HUES6 (cell line): ENCODE data around the gene GVQW3.
A peak's percentile ranks its signal among the peaks of the same experiment; 100 is the strongest.

ENCODE experiments used
- H3K27ac ChIP-seq: 2 replicates; pipeline ENCODE4 v1.7.0; 2013; ENCODE audit warnings: low read depth, mild to moderate bottlenecking, low read length, inconsistent platforms
- H3K27me3 ChIP-seq: 2 replicates; pipeline ENCODE4 v1.6.1; 2013; ENCODE audit warnings: low read length; ENCODE audit not compliant: control insufficient read depth, insufficient read depth
- H3K36me3 ChIP-seq: 2 replicates; pipeline ENCODE4 v1.6.1; 2013; ENCODE audit warnings: low read length; ENCODE audit not compliant: control insufficient read depth, insufficient read depth
- H3K4me1 ChIP-seq: 2 replicates; pipeline ENCODE4 v1.6.1; 2013; ENCODE audit warnings: low read length; ENCODE audit not compliant: control insufficient read depth, insufficient read depth
- H3K4me3 ChIP-seq: 2 replicates; pipeline ENCODE4 v1.5.1; 2013; ENCODE audit warnings: low read depth, low read length
- H3K9ac ChIP-seq: one replicate; pipeline ENCODE4 v1.6.1; 2013; ENCODE audit warnings: mild to moderate bottlenecking, low read length
- H3K9me3 ChIP-seq: 2 replicates; pipeline ENCODE4 v1.6.1; 2013; ENCODE audit warnings: low read depth, low read length; ENCODE audit not compliant: control insufficient read depth, insufficient read depth

The GVQW3 gene

DNA sequence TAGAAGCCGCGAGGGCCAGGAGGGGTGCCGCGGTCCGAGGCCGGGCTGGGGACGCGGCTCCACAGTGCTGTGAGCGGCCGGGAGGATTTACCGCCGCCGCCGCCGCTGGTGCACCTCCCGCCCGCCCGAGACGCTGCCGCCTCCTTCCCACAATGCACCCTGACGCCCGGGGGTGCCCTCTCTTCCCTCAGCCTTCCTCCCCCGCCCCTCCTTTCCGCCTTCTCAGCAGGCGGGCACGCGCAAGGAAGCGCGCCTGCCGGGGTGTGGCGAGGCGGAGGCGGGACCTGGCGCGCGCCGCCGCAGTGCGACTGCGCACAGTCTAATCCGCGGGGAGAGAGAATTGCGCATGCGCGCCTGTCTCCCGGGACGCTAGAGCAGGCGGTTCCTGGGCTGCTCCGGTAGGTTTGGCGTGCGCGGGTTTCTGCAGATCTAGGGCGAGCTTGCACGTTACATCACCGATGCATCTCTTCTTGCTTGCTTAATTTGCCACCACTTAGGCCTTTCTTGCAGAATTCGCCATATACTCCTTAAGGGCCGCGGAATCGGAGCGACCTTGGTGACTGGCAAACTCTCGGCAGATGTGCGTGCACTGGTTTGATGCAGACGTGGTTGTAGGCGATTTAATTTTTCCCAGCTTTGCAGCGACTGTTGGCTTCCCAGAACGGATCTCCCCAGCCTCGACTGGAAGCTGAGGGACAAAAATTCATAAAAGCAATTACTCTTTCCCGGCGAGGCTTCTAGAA, at the start of gene GVQW3, which contains the start of gene THAP12:
GVQW3 (plus strand) TSS at position 347 of the 743 bp plus-strand sequence. CDS start 506 bp downstream, outside the sequence.
THAP12 (minus strand) TSS at position 156 of the 743 bp plus-strand sequence. CDS start 296 bp downstream, outside the sequence.
- Histone ChIP-seq H3K27ac (no peak within 1 kb of the TSS), H3K36me3 (no peaks in the 10 kb centered on the region), H3K4me1 (peaks cover 19% of the 10 kb centered on the region), H3K27me3 (no peaks in the 10 kb centered on the region), H3K4me3 (peak within 1 kb of the TSS; percentile 81), H3K9ac (peak within 1 kb of the TSS; percentile 65), H3K9me3 (no peaks in the 10 kb centered on the region)

DNA sequence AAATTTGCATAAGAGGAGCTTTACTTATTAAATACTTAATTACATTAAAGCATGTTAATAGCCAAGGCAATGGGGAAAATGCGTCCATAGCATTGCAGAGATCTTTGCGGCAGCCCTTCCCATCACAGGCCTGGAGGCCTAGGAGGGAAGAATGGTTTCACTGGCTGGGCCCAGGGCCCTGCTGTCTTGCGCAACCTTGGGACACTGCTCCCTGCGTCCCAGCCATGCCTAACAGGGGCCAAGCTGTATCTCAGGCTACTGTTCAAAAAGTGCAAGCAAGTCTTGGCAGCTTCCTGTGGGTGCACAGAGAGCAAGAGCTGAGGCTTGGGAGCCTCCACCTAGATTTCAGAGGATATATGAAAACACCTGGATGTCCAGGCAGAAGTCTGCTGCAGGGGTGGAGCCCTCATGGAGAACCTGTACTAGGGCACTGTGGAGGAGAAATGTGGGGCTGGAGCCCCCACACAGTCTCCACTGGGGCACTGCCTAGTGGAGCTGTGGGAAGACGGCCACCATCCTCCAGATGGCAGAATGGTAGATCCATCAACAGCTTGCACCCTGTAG, 46.2 kb upstream of the GVQW3 start:
- Histone ChIP-seq H3K36me3 (no peaks in the 10 kb centered on the region), H3K27ac (no peak overlapping the region), H3K4me3 (no peak overlapping the region), H3K27me3 (no peaks in the 10 kb centered on the region), H3K9ac (no peak overlapping the region), H3K9me3 (peaks cover 43% of the 10 kb centered on the region), H3K4me1 (peaks cover 6% of the 10 kb centered on the region; the same call in 1 of the 2 replicates)

- Histone ChIP-seq H3K36me3 (no peaks in the 10 kb centered on the region), H3K9ac (no peak overlapping the region), H3K4me3 (no peak overlapping the region), H3K27ac (no peak overlapping the region), H3K27me3 (no peaks in the 10 kb centered on the region), H3K9me3 (peaks cover 43% of the 10 kb centered on the region), H3K4me1 (no peaks in the 10 kb centered on the region)
Observed at GRCh38 chr11:76335842-76336241, 45.3 kb upstream of the GVQW3 start.

- no peak overlapping the region for H3K27ac ChIP-seq
- H3K4me1 ChIP-seq = no peaks in the 10 kb centered on the region
- H3K36me3 ChIP-seq = no peaks in the 10 kb centered on the region
- peaks cover 43% of the 10 kb centered on the region for H3K9me3 ChIP-seq
- H3K27me3 ChIP-seq = no peaks in the 10 kb centered on the region
- H3K4me3 ChIP-seq = no peak overlapping the region
- no peak overlapping the region for H3K9ac ChIP-seq
Observed at GRCh38 chr11:76336597-76336996, 44.5 kb upstream of the GVQW3 start.

DNA sequence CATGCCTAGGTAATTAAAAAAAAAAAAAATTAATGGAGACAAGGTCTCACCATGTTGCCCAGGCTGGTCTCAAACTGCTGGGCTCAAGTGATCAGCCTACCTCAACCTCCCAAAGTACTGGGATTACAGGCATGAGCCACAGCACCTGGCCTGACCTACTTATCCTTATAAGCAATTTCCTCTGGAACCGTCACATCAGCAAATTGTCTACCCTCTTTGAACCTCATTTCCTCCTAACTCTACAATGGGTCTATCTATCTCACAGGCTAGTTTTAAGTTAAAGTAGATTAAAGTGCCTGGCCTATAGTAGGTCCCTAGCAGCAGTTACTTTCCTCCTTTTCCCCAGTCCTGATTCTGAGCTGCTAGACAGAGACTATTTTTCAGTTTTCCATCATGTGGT, 43.7 kb upstream of the GVQW3 start:
- H3K36me3 ChIP-seq = no peaks in the 10 kb centered on the region
- no peaks in the 10 kb centered on the region for H3K27me3 ChIP-seq
- no peak overlapping the region for H3K9ac ChIP-seq
- no peaks in the 10 kb centered on the region for H3K4me1 ChIP-seq
- no peak overlapping the region for H3K4me3 ChIP-seq
- H3K27ac ChIP-seq = no peak overlapping the region
- H3K9me3 ChIP-seq = peaks cover 43% of the 10 kb centered on the region

- no peak overlapping the region for H3K27ac ChIP-seq
- H3K36me3 ChIP-seq = no peaks in the 10 kb centered on the region
- H3K9me3 ChIP-seq = peaks cover 38% of the 10 kb centered on the region
- no peaks in the 10 kb centered on the region for H3K27me3 ChIP-seq
- H3K9ac ChIP-seq = no peak overlapping the region
- no peak overlapping the region for H3K4me3 ChIP-seq
- H3K4me1 ChIP-seq = no peaks in the 10 kb centered on the region
Observed at GRCh38 chr11:76337923-76338322, 43.2 kb upstream of the GVQW3 start.

GRCh38 chr11:76339221-76339620, 41.9 kb upstream of the GVQW3 start:
- Histone ChIP-seq H3K4me1 (no peaks in the 10 kb centered on the region), H3K9ac (no peak overlapping the region), H3K9me3 (peaks cover 28% of the 10 kb centered on the region), H3K36me3 (no peaks in the 10 kb centered on the region), H3K27me3 (no peaks in the 10 kb centered on the region), H3K4me3 (no peak overlapping the region), H3K27ac (no peak overlapping the region)

DNA sequence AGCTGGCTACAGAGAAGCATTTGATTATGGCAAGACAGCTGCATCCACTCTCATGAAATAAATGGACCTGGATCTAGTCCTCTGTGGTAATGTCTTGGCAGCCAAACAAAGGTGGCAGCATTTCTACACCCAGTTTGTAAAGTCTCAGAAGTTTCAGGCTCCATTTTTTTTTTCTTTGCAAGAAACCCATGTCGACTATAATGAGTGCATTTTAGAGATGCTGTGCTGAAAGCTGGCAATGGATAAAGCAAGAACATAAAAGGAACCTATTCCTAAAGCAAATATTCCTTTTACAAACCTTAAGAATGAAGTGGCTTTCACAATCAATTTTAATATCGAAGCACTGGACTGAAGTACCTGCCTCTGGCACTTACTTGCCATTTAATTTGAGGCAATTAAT, 33.7 kb upstream of the GVQW3 start:
- Histone ChIP-seq H3K4me1 (no peaks in the 10 kb centered on the region), H3K36me3 (peaks cover 3% of the 10 kb centered on the region; the same call in 1 of the 2 replicates), H3K9ac (no peak overlapping the region), H3K27ac (no peak overlapping the region), H3K9me3 (no peaks in the 10 kb centered on the region), H3K27me3 (no peaks in the 10 kb centered on the region), H3K4me3 (no peak overlapping the region)

GRCh38 chr11:76348348-76348747, 32.8 kb upstream of the GVQW3 start:
- no peaks in the 10 kb centered on the region for H3K4me1 ChIP-seq
- no peak overlapping the region for H3K4me3 ChIP-seq

DNA sequence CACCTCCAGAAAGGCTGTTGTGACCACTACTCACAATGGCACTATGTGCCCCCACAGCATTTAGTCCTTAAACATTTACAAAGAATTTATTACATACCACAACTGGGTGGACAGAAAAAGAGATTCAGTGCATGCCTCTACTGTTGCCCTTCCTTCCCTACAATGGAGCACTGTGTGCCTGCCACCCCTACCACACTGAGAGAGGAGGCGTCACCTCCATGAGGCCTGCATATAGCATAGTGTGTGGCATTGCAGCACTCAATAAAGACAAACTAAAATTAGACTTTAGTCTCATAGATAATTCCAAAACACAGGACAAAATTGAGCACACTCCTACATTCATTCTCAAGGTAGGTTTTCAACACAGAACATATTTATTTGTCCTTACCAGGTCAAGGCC, 26.0 kb upstream of the GVQW3 start:
- peaks cover 7% of the 10 kb centered on the region; the same call in 1 of the 2 replicates for H3K9me3 ChIP-seq
- no peak overlapping the region for H3K4me3 ChIP-seq
- H3K9ac ChIP-seq = no peak overlapping the region
- no peaks in the 10 kb centered on the region for H3K4me1 ChIP-seq
- no peaks in the 10 kb centered on the region for H3K27me3 ChIP-seq
- H3K36me3 ChIP-seq = peaks cover 36% of the 10 kb centered on the region
- H3K27ac ChIP-seq = no peak overlapping the region

More at GRCh38 chr11:76348348-76348747, 32.8 kb upstream of the GVQW3 start:
- no peaks in the 10 kb centered on the region for H3K9me3 ChIP-seq
- peaks cover 7% of the 10 kb centered on the region; the same call in 1 of the 2 replicates for H3K36me3 ChIP-seq
- no peak overlapping the region for H3K27ac ChIP-seq
- H3K9ac ChIP-seq = no peak overlapping the region
- H3K27me3 ChIP-seq = no peaks in the 10 kb centered on the region

- no peak overlapping the region for H3K9ac ChIP-seq
- peaks cover 8% of the 10 kb centered on the region for H3K4me1 ChIP-seq
- no peaks in the 10 kb centered on the region for H3K27me3 ChIP-seq
- peaks cover 21% of the 10 kb centered on the region for H3K36me3 ChIP-seq
- H3K9me3 ChIP-seq = no peaks in the 10 kb centered on the region
- H3K4me3 ChIP-seq = no peak overlapping the region
- H3K27ac ChIP-seq = no peak overlapping the region
Observed at GRCh38 chr11:76361374-76361773, 19.7 kb upstream of the GVQW3 start.
